ENCODE data around the gene SYT8.

The SYT8 gene

DNA sequence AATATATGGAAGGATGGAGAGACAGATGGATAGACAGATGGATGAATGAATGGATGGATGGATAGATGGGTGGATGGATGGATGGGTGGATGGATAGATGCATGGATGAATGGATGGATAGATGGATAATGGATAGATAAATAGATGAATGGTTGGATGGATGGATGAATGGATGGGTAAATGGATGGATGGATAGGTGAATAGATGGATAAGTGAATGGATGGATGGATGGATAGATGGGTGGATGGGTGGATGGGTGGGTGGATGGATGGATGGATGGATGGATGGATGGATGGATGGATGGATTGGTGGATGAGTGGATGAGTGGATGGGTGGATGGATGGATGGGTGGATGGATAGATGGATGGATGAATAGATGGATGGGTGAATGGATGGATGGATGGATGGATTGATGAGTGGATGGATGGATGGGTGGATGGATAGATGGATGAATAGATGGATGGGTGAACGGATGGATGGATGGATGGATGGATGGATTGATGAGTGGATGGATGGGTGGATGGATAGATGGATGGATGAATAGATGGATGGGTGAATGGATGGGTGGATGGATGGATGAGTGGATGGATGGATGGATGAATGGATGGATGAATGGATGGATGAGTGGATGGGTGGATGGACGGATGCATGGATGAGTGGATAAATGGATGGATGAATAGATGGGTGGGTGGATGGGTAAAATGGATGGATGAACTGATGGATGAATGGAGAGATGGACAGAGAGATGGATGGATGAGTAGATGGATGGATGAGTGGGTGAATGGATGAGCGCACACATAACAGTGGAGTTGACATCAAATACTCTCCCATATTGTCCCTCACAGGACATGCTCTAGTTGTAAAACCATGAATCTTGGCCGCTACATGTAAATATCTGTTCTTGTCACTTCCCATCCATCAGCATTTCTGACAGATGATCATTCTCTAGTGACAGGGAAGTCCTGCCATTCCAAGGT, 26.9 kb downstream of the SYT8 start:
- H3K4me3 ChIP-seq (ENCODE audit: low read depth, low read length) = no peak overlapping the region
- no peak for TF ChIP-seq CTCF (IDR thresholded peaks at IDR 0.05; ENCODE audit: low read depth, low read length, missing control alignments)
- H3K36me3 ChIP-seq (replicated peaks) = no peaks in the 10 kb centered on the region
- H3K27me3 ChIP-seq (replicated peaks) = no peaks in the 10 kb centered on the region
- in situ Hi-C loops (cut with HindIII; ENCODE audit: low pct_ligation_motif_present, low sequenced_read_pairs) = no loop called here
- no peak for DNase-seq
- no peak overlapping the region for H3K27ac ChIP-seq

DNA sequence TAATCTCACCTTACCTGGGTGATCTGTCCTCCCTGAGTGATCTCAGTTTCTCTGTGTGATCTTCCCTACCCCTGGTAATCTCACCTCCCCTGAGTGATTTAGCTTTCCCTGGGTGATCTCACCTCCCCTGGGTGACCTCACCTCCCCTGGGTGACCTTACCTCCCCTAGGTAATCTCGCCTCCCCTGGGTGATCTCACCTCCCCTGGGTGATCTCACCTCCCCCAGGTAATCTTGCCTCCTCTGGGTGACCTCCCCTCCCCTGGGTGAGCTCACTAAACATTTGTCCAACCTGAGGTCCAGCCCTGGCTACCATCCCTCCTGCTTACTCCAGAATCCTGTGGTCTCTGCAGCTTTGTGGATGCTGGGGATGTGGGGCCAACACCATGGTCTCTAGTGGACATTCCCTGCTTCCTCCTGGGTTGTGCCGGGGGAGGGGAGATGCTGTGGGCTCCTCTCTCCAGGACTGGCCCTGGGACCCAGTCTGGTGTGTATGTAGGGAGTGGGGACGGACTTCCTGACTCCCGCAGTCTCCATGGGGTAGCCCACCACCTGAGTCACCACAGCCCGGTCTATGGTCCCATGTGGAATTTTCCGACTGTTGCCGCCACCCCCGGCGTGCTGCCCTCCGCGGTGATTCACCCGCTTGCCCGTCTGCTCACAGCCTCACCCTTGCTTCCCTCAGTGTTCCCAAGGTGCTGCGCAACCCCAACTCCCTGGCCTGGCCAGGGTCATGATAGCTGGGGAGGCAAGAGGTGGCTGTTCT, 28.0 kb downstream of the SYT8 start:
- H3K36me3 ChIP-seq (replicated peaks) = no peaks in the 10 kb centered on the region
- H3K27me3 ChIP-seq (replicated peaks) = no peaks in the 10 kb centered on the region
- H3K4me3 ChIP-seq (ENCODE audit: low read depth, low read length) = no peak overlapping the region
- in situ Hi-C loops (cut with HindIII; ENCODE audit: low pct_ligation_motif_present, low sequenced_read_pairs) = no loop called here
- no peak for TF ChIP-seq CTCF (IDR thresholded peaks at IDR 0.05; ENCODE audit: low read depth, low read length, missing control alignments)
- peak overlapping the region; percentile 62 for H3K27ac ChIP-seq
- peak; percentile 36 for DNase-seq

DNA sequence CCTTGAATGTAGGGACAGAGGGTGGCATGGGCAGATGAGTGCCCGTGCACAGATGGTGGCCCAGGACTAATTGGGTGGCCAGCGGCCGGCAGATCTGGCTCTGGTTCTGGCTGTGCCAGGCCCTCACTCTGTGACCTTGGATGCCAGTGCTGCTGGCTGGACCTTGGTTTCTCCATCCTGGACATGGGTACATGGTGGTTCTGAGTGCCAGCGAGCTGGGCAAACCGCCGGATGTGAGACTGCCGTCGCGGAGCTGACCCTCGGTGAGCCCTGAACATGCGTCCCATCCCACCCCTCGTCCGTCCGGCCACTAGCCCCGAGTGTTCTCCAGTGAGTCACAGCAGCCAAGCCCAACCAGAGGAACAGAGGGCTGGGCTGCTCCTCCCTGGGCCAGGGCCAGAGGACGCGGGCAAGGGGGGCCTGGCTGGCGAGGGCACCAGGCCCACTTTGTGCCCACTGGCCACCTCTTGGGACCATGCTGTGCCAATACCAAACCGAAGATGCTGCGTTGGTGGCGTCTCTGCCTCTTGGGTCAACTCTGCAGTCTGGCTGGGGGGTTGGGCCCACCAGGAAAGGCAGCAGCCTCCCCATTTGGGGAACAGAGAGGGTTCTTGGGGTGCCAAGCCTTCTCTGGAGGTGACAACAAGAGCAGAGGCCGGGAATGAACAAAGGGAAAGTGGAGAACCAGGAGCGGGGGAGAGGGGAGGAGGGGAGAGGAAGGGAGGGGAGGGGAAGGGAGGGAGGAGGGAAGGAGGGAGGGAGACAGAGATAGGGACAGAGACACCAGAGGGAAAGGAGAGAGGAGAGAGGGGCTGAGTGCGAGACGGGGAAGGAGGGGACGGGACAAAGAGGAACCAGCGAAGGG, 28.8 kb downstream of the SYT8 start:
- Histone ChIP-seq H3K27me3 (replicated peaks) (no peaks in the 10 kb centered on the region), H3K36me3 (replicated peaks) (no peaks in the 10 kb centered on the region), H3K4me3 (ENCODE audit: low read depth, low read length) (no peak overlapping the region), H3K27ac (peak overlapping the region; percentile 62)
- in situ Hi-C loops (cut with HindIII; ENCODE audit: low pct_ligation_motif_present, low sequenced_read_pairs) = no loop called here
- no peak for TF ChIP-seq CTCF (IDR thresholded peaks at IDR 0.05; ENCODE audit: low read depth, low read length, missing control alignments)
- DNase-seq = peak; percentile 85

DNA sequence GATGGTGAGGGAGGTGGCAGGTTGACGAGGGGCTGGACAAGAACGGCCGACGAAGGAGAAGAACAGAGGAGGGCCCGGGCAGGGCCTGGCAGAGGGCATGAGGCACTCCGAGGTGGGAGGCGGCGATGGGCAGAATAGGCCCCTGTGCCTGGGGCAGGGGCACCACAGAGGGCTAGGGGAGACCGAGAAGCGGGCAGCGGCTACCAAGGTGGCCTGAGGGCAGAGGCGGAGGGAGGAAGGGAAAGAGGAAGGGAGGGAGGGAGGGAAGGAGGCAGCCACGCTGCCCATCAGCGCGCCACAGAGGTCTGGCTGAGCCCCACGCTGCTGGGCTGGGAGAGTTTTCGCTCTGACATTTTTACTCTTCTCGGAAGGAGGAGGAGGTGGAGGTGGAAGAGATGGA, 29.4 kb downstream of the SYT8 start:
- Histone ChIP-seq H3K27me3 (replicated peaks) (no peaks in the 10 kb centered on the region), H3K27ac (no peak overlapping the region), H3K4me3 (ENCODE audit: low read depth, low read length) (no peak overlapping the region), H3K36me3 (replicated peaks) (no peaks in the 10 kb centered on the region)
- no peak for TF ChIP-seq CTCF (IDR thresholded peaks at IDR 0.05; ENCODE audit: low read depth, low read length, missing control alignments)
- in situ Hi-C loops (cut with HindIII; ENCODE audit: low pct_ligation_motif_present, low sequenced_read_pairs) = no loop called here
- no peak for DNase-seq

DNA sequence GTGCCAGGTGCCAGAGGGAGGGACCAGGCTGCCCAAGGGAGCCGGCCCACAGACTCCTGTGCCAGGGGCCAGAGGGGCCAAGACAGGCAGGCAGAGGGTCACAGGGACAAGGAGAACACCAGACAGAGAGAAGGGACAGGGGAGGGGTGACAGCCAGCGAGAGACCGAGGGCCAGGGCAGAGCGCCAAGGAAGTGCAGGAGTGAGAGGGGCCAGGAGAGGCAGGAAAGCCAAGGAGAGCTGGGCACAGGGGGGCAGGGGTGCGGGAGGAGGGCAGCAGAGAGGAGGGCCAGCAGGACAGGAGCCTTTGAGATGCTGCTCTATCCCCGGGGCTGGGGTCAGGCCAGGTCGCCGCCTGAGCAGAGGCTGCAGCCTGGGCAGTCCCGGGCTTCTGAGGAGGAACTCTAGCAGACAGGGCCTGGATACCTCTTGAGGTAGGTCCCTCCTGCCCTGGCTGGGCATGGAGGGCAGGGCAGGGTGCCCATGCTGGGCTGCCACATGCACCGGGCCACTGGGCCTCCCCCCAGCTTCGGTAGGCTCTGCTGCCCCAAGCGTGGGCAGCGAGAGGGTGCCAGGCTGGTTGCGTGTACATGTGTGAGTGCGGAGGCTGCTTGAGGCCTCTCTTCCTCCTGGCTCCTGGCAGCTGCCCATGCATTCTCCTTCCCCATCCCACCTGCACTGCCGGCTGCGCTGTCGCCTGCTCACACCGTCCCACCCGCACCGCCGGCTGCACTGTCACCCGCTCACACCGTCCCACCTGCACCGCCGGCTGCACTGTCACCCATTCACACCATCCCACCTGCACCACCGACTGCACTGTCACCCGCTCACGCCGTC, 30.3 kb downstream of the SYT8 start:
- TF ChIP-seq CTCF (IDR thresholded peaks at IDR 0.05; ENCODE audit: low read depth, low read length, missing control alignments) = no peak
- H3K27ac ChIP-seq = no peak overlapping the region
- in situ Hi-C loops (cut with HindIII; ENCODE audit: low pct_ligation_motif_present, low sequenced_read_pairs) = no loop called here
- H3K36me3 ChIP-seq (replicated peaks) = no peaks in the 10 kb centered on the region
- H3K4me3 ChIP-seq (ENCODE audit: low read depth, low read length) = no peak overlapping the region
- no peaks in the 10 kb centered on the region for H3K27me3 ChIP-seq (replicated peaks)
- no peak for DNase-seq

Measured in brain microvascular endothelial cell (primary cell).